ENCODE measurements around the gene MAN1A1.
"Not testable (repeated sequence)": the region's sequence is repeated elsewhere in the genome, so short reads cannot be mapped to it uniquely, and the experiment has no call there.

The MAN1A1 gene

DNA sequence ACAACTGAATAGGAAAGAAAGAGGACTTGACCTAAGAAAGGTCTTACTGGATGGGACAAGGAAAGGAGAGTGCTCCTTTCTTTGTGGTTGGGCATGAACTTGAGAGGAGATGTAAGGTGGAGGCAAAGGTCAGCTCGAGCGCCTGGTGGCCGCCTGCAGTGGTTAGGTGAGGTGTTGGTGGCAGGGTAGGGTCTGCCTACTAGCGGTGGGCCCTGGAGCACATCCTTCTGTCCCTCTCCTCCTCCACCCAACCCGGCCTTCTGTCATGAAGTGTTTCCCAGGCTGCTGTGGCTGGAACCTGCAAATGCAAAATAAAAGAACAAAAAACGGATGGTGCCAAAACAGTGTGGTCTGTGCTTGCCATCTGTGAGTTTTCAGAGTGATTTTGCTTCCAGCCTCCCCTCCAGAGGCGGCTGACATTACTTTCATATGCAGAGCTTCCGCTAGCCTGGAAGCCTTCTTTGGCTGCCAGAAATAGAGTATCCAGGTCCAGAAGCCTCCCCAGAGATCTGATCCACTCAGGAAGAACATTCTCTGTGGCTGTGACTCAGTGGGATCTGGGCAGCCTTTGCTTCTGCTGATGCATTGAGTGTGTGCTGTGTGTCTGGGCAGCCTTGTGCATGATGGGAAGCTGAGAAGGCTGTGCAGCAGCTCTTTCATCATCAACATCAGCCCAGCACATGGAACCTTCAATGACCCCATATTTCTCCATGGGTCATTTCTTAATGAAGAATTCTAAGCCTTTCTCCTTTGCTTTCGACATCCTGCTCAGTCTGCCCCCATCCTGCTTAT is 191.3 kb downstream of the MAN1A1 start:
- TF ChIP-seq, protein P1, sequence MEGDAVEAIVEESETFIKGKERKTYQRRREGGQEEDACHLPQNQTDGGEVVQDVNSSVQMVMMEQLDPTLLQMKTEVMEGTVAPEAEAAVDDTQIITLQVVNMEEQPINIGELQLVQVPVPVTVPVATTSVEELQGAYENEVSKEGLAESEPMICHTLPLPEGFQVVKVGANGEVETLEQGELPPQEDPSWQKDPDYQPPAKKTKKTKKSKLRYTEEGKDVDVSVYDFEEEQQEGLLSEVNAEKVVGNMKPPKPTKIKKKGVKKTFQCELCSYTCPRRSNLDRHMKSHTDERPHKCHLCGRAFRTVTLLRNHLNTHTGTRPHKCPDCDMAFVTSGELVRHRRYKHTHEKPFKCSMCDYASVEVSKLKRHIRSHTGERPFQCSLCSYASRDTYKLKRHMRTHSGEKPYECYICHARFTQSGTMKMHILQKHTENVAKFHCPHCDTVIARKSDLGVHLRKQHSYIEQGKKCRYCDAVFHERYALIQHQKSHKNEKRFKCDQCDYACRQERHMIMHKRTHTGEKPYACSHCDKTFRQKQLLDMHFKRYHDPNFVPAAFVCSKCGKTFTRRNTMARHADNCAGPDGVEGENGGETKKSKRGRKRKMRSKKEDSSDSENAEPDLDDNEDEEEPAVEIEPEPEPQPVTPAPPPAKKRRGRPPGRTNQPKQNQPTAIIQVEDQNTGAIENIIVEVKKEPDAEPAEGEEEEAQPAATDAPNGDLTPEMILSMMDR (IDR thresholded peaks at IDR 0.05; ENCODE audit: low read depth, low read length, missing control alignments): no peak
- DNase-seq (ENCODE audit: extremely low read depth, low read depth): no peak
- no peak overlapping the region for H3K4me3 ChIP-seq (replicated peaks; ENCODE audit: low read depth, low read length)

DNA sequence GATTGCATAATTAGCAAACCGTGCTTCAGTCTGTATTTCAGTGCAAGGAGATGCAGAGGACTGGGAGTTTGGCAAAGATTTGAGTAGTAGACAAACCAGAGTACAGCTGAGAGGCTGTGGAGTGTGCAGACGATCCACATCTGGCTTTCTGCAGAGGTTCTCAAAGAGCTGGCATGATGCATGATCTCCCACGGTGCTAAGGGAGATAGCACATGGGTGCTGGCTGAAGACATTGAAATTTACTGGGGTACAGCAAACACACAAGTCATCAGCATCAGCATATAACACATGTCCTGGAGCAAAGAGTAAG is 192.1 kb downstream of the MAN1A1 start:
- no peak for DNase-seq (ENCODE audit: extremely low read depth, low read depth)
- H3K4me3 ChIP-seq (replicated peaks; ENCODE audit: low read depth, low read length): no peak overlapping the region
- TF ChIP-seq, protein P1 (IDR thresholded peaks at IDR 0.05; ENCODE audit: low read depth, low read length, missing control alignments): no peak

DNA sequence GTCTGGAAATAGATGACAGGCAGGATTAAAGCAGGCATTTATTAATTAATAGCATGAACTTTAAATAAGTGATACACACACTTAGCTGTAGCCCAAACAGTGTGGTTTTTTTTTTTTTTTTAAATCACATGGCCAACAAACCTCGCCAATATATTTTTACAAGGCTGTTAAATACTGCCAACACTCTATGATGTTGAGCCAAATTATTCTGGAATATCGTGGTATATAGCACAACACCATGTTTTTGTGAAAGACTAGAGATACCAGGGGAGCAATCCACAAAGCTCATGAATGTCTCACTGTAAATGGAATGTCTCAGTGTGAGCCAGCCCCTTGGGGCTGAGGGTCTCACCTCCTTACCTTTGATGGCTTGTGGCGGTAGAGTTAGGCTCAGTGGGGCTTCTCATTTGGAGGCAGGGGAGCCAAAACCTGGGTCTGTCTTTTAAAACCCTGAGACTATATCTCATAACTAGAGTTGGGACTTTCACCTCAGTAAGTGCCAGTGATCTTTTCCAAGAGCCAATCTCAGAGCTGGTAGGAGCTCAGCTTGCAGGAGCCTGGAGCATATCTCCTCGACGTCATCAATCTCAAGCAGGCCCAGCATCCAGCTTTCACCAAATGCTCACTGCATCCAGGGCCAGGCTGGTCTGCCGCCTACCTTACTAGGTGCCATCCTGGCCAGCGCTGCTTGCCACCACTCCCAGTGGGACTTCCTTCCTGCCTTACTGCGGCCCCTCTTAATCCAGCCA is 192.6 kb downstream of the MAN1A1 start:
- no peak for DNase-seq (ENCODE audit: extremely low read depth, low read depth)

DNA sequence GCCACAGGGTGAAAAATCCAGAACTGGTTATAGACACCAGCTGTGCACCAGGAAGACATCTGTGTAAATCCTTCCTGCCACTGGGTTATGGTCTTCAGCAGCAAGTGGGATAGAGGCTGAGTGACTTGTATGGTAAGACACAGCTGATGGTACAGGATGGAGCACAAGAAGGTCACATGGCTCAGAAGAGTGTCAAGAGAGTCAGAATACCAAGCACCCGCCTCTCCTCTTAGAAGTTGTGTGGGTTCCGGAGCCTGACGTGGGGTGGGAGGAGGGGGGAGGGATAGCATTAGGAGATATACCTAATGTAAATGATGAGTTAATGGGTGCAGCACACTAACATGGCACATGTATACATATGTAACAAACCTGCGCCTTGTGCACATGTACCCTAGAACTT is 193.5 kb downstream of the MAN1A1 start:
- not testable (repeated sequence) for DNase-seq (ENCODE audit: extremely low read depth, low read depth); H3K4me3 ChIP-seq (replicated peaks; ENCODE audit: low read depth, low read length)

More for the DNA sequence above, 192.6 kb downstream of the MAN1A1 start:
- TF ChIP-seq, protein P1 (IDR thresholded peaks at IDR 0.05; ENCODE audit: low read depth, low read length, missing control alignments): no peak
- no peak overlapping the region for H3K4me3 ChIP-seq (replicated peaks; ENCODE audit: low read depth, low read length)

DNA sequence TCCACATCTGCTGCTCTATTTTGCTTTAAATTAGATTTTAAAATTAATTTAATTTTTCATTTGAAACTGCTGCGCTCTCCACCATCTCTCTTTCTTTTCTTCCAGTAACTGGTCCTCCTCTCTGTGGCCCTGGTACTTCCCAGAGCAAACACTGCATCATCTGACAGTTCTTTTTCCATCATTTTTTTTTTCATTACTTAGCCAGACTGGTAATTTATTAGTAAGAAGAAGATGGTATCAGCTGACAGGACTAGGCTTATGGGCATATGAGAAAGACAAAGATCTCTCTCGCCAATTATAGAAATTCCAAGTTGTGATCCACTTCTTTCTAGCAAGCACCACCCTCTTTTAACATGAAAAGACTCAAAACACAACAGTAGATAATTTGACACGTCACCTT is 197.4 kb downstream of the MAN1A1 start:
- H3K4me3 ChIP-seq (replicated peaks; ENCODE audit: low read depth, low read length): no peak overlapping the region
- no peak for DNase-seq (ENCODE audit: extremely low read depth, low read depth)
- TF ChIP-seq, protein P1 (IDR thresholded peaks at IDR 0.05; ENCODE audit: low read depth, low read length, missing control alignments): no peak

DNA sequence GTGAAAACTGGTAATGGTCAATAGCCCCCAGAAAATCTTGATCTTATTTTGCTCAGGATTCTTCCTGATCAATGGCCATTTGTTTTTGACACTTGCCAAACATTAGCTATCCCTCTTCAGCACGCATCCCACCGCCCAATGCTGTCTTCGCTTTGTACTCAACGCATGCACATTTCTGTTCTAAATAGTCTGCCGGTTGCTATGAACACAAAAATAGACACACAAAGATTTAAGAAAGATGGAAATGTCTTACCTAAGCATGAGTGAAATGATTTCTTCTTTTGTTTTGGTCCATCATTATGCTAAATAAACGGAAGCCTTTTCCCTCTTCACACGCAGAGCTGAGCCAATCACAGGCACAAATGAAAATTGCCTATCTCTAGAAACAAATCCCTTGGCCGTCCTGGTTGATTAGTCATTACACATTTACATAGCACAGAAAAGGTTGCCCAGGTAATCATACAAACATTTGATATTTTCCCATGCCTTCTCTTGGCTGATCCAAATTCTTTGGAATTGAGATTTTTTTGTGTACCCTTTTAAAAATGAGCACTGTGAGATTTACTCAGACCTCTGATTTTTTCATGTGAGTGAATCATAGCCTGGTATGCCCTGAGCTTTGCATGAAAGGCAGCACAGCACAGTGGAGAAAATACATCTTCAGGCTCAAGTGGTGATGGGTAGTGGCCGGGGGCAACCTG is 200.6 kb downstream of the MAN1A1 start:
- TF ChIP-seq, protein P1 (IDR thresholded peaks at IDR 0.05; ENCODE audit: low read depth, low read length, missing control alignments): no peak
- H3K4me3 ChIP-seq (replicated peaks; ENCODE audit: low read depth, low read length): no peak overlapping the region
- no peak for DNase-seq (ENCODE audit: extremely low read depth, low read depth)

All from HFF-Myc (cell line).